Neural progenitor cell (in vitro differentiated cells): ENCODE data around the gene SH3D21.

Experiments used
- EZH2phosphoT487 ChIP-seq: fragments of 200-600 bp; sonication (generic); IDR thresholded peaks from 2 replicates; pipeline ENCODE4 v1.6.1; 2017; ENCODE audit warnings: antibody characterized with exemption
- TF ChIP-seq, protein P1 (sequence below): fragments of 200-600 bp; sonication (generic); IDR thresholded peaks from 2 replicates; pipeline ENCODE4 v1.5.1; 2017; ENCODE audit warnings: antibody characterized with exemption, mild to moderate bottlenecking

DNA sequence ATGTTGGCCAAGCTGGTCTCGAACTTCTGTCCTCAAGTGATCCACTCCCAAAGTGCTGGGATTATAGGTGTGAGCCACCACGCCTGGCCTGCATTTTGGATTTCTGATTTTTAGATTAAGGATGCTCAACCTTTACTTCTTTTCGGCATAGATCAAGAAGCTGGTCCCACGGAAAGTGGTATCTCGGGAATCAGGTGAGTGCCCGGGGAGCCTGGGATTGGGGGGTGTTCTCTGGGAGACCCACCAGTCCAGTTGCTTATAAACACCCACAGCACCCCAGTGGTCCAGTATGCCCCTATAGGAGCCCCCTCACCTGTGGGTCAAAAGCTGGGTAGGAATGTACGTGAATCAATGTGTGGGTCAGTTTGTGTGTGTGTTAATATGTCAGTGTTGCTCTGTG lies 3.2 kb downstream of the SH3D21 start:
- TF ChIP-seq, protein P1, sequence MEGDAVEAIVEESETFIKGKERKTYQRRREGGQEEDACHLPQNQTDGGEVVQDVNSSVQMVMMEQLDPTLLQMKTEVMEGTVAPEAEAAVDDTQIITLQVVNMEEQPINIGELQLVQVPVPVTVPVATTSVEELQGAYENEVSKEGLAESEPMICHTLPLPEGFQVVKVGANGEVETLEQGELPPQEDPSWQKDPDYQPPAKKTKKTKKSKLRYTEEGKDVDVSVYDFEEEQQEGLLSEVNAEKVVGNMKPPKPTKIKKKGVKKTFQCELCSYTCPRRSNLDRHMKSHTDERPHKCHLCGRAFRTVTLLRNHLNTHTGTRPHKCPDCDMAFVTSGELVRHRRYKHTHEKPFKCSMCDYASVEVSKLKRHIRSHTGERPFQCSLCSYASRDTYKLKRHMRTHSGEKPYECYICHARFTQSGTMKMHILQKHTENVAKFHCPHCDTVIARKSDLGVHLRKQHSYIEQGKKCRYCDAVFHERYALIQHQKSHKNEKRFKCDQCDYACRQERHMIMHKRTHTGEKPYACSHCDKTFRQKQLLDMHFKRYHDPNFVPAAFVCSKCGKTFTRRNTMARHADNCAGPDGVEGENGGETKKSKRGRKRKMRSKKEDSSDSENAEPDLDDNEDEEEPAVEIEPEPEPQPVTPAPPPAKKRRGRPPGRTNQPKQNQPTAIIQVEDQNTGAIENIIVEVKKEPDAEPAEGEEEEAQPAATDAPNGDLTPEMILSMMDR, result no peak
- no peak for TF ChIP-seq EZH2phosphoT487
